ENCODE results near the gene SEZ6. TPM values are rescaled to one million over a fixed set of nuclear protein-coding genes. Genes with fewer than 3 reads are reported as not detected.

Gene SEZ6
- total RNA-seq, 2 experiments from 2014 or later = not detected

- H3K27ac Mint-ChIP-seq = no peak within 1 kb of the TSS
- ATAC-seq (no peak), DNase-seq (no peak)
- H3K9me3 Mint-ChIP-seq (ENCODE audit: low read depth) = no peaks in the 10 kb centered on the region
- no peak within 1 kb of the TSS for H3K4me3 Mint-ChIP-seq
- H3K27me3 Mint-ChIP-seq = peaks cover 3% of the 10 kb centered on the region
- no peaks in the 10 kb centered on the region for H3K36me3 Mint-ChIP-seq
- peaks cover 10% of the 10 kb centered on the region for H3K4me1 Mint-ChIP-seq
- CTCF ChIA-PET = no interaction called here
Measured at GRCh38 chr17:29042679-29043538, 37.1 kb upstream of the SEZ6 start, which contains the start of gene PIPOX. TSS of gene PIPOX (plus strand) at chr17:29043141. CDS start at chr17:29043226, 85 bp downstream.

GRCh38 chr17:29042026-29042678 is 36.3 kb upstream of the SEZ6 start:
- Mint-ChIP-seq H3K9me3 (ENCODE audit: low read depth) (no peaks in the 10 kb centered on the region), H3K27me3 (peaks cover 3% of the 10 kb centered on the region), H3K36me3 (no peaks in the 10 kb centered on the region), H3K4me3 (no peak overlapping the region), H3K4me1 (peaks cover 10% of the 10 kb centered on the region), H3K27ac (no peak overlapping the region)
- DNase-seq (no peak), ATAC-seq (no peak)
- CTCF ChIA-PET = no interaction called here

GRCh38 chr17:29041571-29041970 is 35.7 kb upstream of the SEZ6 start:
- peaks cover 10% of the 10 kb centered on the region for H3K4me1 Mint-ChIP-seq
- DNase-seq (no peak), ATAC-seq (no peak)
- no peak overlapping the region for H3K4me3 Mint-ChIP-seq
- no peaks in the 10 kb centered on the region for H3K36me3 Mint-ChIP-seq
- H3K27me3 Mint-ChIP-seq = peaks cover 3% of the 10 kb centered on the region
- CTCF ChIA-PET = no interaction called here
- H3K9me3 Mint-ChIP-seq (ENCODE audit: low read depth) = no peaks in the 10 kb centered on the region
- H3K27ac Mint-ChIP-seq = no peak overlapping the region

- Mint-ChIP-seq H3K9me3 (ENCODE audit: low read depth) (no peaks in the 10 kb centered on the region), H3K4me3 (no peak overlapping the region), H3K4me1 (peaks cover 10% of the 10 kb centered on the region), H3K27me3 (peaks cover 3% of the 10 kb centered on the region), H3K27ac (no peak overlapping the region), H3K36me3 (no peaks in the 10 kb centered on the region)
- CTCF ChIA-PET = no interaction called here
- DNase-seq = no peak
- ATAC-seq = no peak
Measured at GRCh38 chr17:29041091-29041490, 35.3 kb upstream of the SEZ6 start.

- Mint-ChIP-seq H3K4me1 (peaks cover 10% of the 10 kb centered on the region), H3K4me3 (no peak overlapping the region), H3K27ac (no peak overlapping the region), H3K9me3 (ENCODE audit: low read depth) (peaks cover 3% of the 10 kb centered on the region), H3K36me3 (no peaks in the 10 kb centered on the region), H3K27me3 (peaks cover 11% of the 10 kb centered on the region)
- DNase-seq = no peak
- CTCF ChIA-PET = interaction anchor here (1.1 kb wide), 1 partner anchor 74 kb away, joined by 3 read pairs; no protein-coding TSS in a partner anchor
- ATAC-seq = no peak
Measured at GRCh38 chr17:29039764-29040598, 34.1 kb upstream of the SEZ6 start.

- DNase-seq (no peak), ATAC-seq (no peak)
- H3K27me3 Mint-ChIP-seq = peaks cover 27% of the 10 kb centered on the region
- H3K27ac Mint-ChIP-seq = no peak overlapping the region
- peaks cover 7% of the 10 kb centered on the region for H3K4me1 Mint-ChIP-seq
- no peaks in the 10 kb centered on the region for H3K36me3 Mint-ChIP-seq
- CTCF ChIA-PET = interaction anchor here (1.3 to 1.4 kb wide), 2 partner anchors 22 to 73 kb away, joined by 3 to 6 read pairs; no protein-coding TSS in a partner anchor
- H3K4me3 Mint-ChIP-seq = no peak overlapping the region
- H3K9me3 Mint-ChIP-seq (ENCODE audit: low read depth) = peaks cover 8% of the 10 kb centered on the region
Measured at GRCh38 chr17:29038085-29038795, 32.4 kb upstream of the SEZ6 start.

- no peaks in the 10 kb centered on the region for H3K36me3 Mint-ChIP-seq
- CTCF ChIA-PET = interaction anchor here (1.2 to 1.4 kb wide), 3 partner anchors 22 to 84 kb away, joined by 3 to 6 read pairs (median 3); no protein-coding TSS in a partner anchor
- H3K9me3 Mint-ChIP-seq (ENCODE audit: low read depth) = peaks cover 8% of the 10 kb centered on the region
- H3K27ac Mint-ChIP-seq = no peak overlapping the region
- no peak overlapping the region for H3K4me3 Mint-ChIP-seq
- H3K27me3 Mint-ChIP-seq = peaks cover 32% of the 10 kb centered on the region
- peaks cover 3% of the 10 kb centered on the region for H3K4me1 Mint-ChIP-seq
- ATAC-seq (no peak), DNase-seq (no peak)
Measured at GRCh38 chr17:29037739-29038084, 31.9 kb upstream of the SEZ6 start.

GRCh38 chr17:29036584-29036983 is 30.8 kb upstream of the SEZ6 start:
- CTCF ChIA-PET = interaction anchor here (1.2 kb wide), 1 partner anchor 83 kb away, joined by 3 read pairs; no protein-coding TSS in a partner anchor
- Mint-ChIP-seq H3K27me3 (peaks cover 43% of the 10 kb centered on the region), H3K27ac (no peak overlapping the region), H3K4me1 (no peaks in the 10 kb centered on the region), H3K4me3 (no peak overlapping the region), H3K36me3 (no peaks in the 10 kb centered on the region), H3K9me3 (ENCODE audit: low read depth) (peaks cover 8% of the 10 kb centered on the region)
- ATAC-seq (no peak), DNase-seq (no peak)

- Mint-ChIP-seq H3K4me3 (no peak overlapping the region), H3K4me1 (no peaks in the 10 kb centered on the region), H3K27ac (no peak overlapping the region), H3K9me3 (ENCODE audit: low read depth) (peaks cover 8% of the 10 kb centered on the region), H3K27me3 (peaks cover 59% of the 10 kb centered on the region), H3K36me3 (no peaks in the 10 kb centered on the region)
- DNase-seq = no peak
- CTCF ChIA-PET = no interaction called here
- no peak for ATAC-seq
Measured at GRCh38 chr17:29034510-29034909, 28.7 kb upstream of the SEZ6 start.

- Mint-ChIP-seq H3K27me3 (peaks cover 64% of the 10 kb centered on the region), H3K27ac (no peak overlapping the region), H3K9me3 (ENCODE audit: low read depth) (peaks cover 8% of the 10 kb centered on the region), H3K36me3 (no peaks in the 10 kb centered on the region), H3K4me3 (no peak overlapping the region), H3K4me1 (no peaks in the 10 kb centered on the region)
- CTCF ChIA-PET = interaction anchor here (1.1 kb wide), 1 partner anchor 67 kb away, joined by 4 read pairs; no protein-coding TSS in a partner anchor
- ATAC-seq = no peak
- DNase-seq = no peak
Measured at GRCh38 chr17:29032857-29033197, 27.0 kb upstream of the SEZ6 start.

- Mint-ChIP-seq H3K27ac (no peak overlapping the region), H3K4me3 (no peak overlapping the region), H3K4me1 (no peaks in the 10 kb centered on the region), H3K27me3 (peaks cover 68% of the 10 kb centered on the region), H3K36me3 (no peaks in the 10 kb centered on the region), H3K9me3 (ENCODE audit: low read depth) (peaks cover 8% of the 10 kb centered on the region)
- DNase-seq (no peak), ATAC-seq (no peak)
- CTCF ChIA-PET = interaction anchor here (1.1 to 1.4 kb wide), 2 partner anchors 14 to 67 kb away, joined by 3 to 4 read pairs; no protein-coding TSS in a partner anchor
Measured at GRCh38 chr17:29032013-29032856, 26.4 kb upstream of the SEZ6 start.

- Mint-ChIP-seq H3K4me1 (no peaks in the 10 kb centered on the region), H3K9me3 (ENCODE audit: low read depth) (peaks cover 8% of the 10 kb centered on the region), H3K36me3 (no peaks in the 10 kb centered on the region), H3K27ac (no peak overlapping the region), H3K4me3 (no peak overlapping the region), H3K27me3 (peaks cover 75% of the 10 kb centered on the region)
- CTCF ChIA-PET = interaction anchor here (1.4 kb wide), 1 partner anchor 13 kb away, joined by 3 read pairs; no protein-coding TSS in a partner anchor
- no peak for DNase-seq
- no peak for ATAC-seq
Measured at GRCh38 chr17:29031488-29031887, 25.7 kb upstream of the SEZ6 start.
